Measurements from ENCODE around the gene FARP2.
"Not testable (repeated sequence)": the region's sequence is repeated elsewhere in the genome, so short reads cannot be mapped to it uniquely, and the experiment has no call there.

The FARP2 gene

DNA sequence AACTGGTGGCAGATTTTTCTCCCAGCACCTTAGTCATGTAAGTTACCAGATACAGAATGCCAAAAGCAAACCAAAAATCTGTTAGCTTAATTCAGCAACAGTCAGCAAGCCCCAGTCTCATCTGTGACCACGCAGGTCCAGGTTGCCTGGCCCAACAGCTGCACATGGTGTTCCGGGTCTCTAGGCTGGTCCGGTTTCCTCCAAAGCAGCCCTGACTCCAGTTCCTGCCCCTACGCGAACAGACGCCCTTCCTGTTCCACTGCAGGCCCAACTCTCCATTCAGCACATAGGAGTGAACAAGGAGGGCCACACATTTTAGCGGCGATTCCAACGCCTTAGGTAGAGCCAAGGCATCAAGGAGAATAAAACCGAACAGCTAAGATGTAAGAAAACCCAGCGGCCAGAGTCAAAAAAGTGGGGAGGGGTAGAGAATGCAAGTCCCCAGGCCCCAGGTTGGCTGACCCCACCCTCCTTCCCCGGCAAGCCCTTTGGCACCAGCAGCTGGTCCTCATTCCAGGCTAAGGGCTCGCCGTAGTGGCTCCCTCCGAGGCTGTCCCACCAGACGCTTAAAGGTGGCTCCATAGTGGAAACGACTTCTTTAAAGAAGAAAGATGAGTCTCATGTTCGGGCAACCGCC lies 150.8 kb downstream of the FARP2 start:
- no peak for DNase-seq

- DNase-seq: peak; percentile 76
These were observed 151.6 kb downstream of the FARP2 start for GRCh38 chr2:241507430-241508239.

DNA sequence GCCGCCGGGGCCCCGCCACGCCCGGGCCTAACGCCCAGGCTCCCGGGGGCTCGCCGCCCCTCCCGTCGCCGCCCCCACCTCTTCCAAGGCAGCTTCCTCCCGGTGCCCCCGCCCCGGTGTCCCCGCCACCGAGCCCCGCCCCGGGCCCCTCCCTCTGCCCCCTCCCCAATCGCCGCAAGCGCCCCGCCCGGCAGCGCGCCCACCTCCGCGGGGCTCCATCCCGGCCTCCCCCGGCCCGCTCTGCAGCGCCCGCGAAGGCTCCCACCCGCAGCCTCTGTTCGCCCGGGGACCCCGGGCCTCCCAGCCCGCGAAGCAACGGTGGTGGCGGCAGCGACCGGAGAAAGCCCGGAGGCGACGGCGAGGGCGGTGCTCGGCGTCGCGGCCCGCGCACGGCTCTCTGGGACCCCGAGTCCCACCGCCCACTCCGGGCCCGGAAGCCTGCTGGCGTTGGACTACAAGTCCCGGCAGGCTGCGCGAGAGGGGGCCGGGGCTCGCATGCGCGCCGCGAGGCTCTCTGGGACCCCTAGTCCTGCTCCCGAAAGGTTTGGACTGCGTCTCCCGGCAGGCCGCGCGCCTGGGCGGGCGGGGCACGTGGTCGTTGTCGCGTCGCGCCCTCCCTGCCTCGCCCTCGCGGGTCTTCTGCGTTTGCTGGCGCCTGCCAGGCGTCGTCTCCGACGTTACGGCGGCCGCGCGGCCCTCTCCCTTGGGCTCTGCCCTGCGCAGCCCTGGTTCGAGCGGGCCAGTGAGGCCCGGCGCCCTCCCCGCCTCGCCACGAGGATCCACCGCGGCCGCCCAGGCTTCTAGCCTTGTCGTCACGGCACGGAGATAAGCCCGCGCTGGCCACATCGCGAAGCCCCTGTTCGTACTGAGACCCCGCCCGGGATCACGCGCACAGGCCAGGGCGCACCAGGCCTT lies 152.4 kb downstream of the FARP2 start, which contains the start of gene STK25:
STK25 (minus strand) TSS at position 345 of the 915 bp plus-strand sequence. CDS start 549 bp downstream, outside the sequence.
- DNase-seq: peak; percentile 99

- no peak for DNase-seq
These were observed 153.2 kb downstream of the FARP2 start for GRCh38 chr2:241509155-241509784.

- DNase-seq: no peak
These were observed 155.1 kb downstream of the FARP2 start for GRCh38 chr2:241511091-241511741.

DNA sequence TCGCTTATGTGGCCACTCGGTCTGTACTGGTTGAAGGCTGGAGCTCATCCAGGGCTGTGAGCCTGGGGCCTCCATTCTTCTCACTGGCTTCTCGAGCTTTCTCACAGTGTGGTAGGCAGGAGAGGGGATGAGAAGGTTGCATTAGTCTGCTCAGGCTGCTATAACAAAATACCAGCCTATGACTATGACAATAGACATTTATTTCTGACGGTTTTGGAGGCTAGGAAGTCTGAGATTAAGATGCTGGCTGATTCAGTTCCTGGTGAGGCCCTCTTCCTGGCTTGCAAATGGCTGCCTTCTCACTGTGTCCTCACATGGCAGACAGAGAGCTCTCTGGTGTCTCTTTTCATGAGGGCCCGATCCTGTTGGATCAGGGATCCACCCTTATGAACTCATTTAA lies 158.5 kb downstream of the FARP2 start:
- DNase-seq: no peak

DNA sequence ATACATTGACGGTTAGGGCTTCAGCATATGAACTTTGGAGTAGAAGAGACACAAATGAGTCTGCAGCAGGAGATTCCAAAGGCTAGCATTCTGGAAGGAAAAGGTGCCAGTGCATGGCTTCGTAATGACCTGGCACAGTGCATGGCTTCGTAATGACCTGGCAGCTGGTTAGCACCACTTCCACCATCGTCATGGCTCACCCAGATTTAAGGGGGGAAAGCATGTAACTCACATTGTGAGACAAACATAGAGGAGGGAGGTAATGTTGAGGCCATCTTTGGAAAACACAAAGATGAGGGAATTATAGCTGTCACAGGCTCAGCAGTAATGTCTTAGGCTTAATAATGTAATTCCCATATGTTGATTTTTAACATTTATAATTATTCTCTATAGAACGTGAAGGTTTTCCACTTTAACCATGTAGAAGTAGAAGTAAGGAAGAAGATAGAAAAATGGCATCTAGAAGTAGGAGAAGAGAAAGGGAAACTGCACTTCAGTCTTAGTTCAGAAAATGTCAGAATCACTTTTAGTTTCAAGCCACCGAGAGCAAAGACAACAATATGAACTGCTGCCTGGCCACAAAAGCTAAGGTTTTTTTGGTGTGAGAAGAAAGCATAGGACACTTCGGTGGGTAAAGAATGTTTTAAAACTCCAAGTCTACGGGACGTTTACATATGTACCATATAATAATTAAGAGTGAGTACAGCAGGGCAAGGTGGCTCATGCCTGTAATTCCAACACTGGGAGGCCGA lies 159.1 kb downstream of the FARP2 start:
- no peak for DNase-seq

GRCh38 chr2:241516520-241516965 lies 160.5 kb downstream of the FARP2 start:
- no peak for DNase-seq

DNA sequence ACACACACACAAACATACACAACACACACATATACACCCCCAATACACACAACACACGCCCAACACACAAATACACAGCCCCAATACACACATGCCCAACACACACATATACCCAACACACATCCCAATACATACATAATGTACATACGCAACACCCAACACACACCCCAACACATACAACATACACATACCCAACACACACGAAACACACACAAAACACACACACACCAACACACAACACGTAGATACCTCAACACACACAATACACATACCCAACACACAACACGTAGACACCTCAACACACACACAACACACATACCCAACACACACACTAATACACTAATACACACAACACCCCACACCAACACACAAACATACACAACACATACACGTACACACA lies 161.2 kb downstream of the FARP2 start:
- DNase-seq: no peak

GRCh38 chr2:241519669-241520068 lies 163.6 kb downstream of the FARP2 start:
- no peak for DNase-seq

- DNase-seq: no peak
These were observed 166.4 kb downstream of the FARP2 start for GRCh38 chr2:241522477-241522876.

- DNase-seq: not testable (repeated sequence)
These were observed 170.0 kb downstream of the FARP2 start for GRCh38 chr2:241525818-241526780.

DNA sequence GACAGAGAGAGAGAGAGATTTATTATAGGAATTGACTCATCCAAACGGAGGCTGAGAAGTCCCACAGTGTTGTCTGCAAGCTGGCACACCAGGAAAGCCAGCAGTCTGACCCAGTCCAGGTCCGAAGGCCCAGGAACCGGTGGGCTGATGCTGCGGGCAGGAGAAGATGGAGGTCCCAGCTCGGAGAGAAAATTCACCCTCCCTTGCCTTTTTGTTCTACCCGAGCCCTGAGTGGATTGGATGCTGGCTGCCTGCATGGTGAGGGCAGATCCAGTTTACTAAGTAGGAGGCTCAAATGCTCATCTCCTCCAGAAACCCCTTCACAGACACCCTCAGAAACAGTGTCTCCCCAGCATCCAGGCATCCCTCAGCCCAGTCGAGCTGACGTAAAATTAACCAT lies 174.5 kb downstream of the FARP2 start:
- no peak for DNase-seq

- DNase-seq: no peak
These were observed 175.2 kb downstream of the FARP2 start for GRCh38 chr2:241531161-241531722.

GRCh38 chr2:241532168-241532567 lies 176.1 kb downstream of the FARP2 start:
- no peak for DNase-seq

GRCh38 chr2:241532733-241533601 lies 176.9 kb downstream of the FARP2 start:
- DNase-seq: no peak

DNA sequence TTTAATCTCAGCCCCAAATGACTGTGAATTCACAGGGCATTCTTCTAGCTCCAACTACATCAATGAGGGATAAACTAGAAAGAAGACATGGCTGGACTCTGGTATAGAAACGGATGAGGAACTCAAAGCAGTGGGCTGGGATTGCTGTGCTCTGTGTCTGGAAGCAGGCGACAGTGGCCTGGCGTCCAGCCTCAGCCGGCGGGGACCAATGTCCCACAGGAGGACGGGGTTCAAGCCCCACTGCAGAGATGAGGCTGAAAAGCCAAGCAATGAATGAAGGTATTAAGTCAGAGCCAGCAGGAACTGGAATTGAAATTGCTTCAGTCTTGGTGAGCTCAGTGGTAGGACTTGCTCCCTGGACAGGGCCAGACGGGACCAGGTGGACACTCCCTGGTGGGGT lies 178.2 kb downstream of the FARP2 start:
- DNase-seq: no peak

GRCh38 chr2:241534701-241535375 lies 178.8 kb downstream of the FARP2 start:
- no peak for DNase-seq

Data from activated CD8-positive, alpha-beta memory T cell treated with anti-CD3 and anti-CD28 coated beads for 24 hours (primary cell).